Measurements from ENCODE around the gene XRCC3. TPM values are rescaled to one million over a fixed set of nuclear protein-coding genes. Genes with fewer than 3 reads are reported as not detected.
"Not testable (repeated sequence)": the region's sequence is repeated elsewhere in the genome, so short reads cannot be mapped to it uniquely, and the experiment has no call there.

The XRCC3 gene
- total RNA-seq, 1 donor = 4.6 TPM

- H3K9me3 ChIP-seq (ENCODE audit: low read depth, low read length) = no peaks in the 10 kb centered on the region
- no peak overlapping the region for H3K4me3 ChIP-seq (ENCODE audit: low read length)
- H3K4me1 ChIP-seq (ENCODE audit: insufficient read depth, low read length) = no peaks in the 10 kb centered on the region
- no peaks in the 10 kb centered on the region for H3K27me3 ChIP-seq (ENCODE audit: insufficient read depth, low read length)
Measured at GRCh38 chr14:103663506-103663905, 51.7 kb downstream of the XRCC3 start.

- peaks cover 5% of the 10 kb centered on the region for H3K4me1 ChIP-seq (ENCODE audit: insufficient read depth, low read length)
- H3K27me3 ChIP-seq (ENCODE audit: insufficient read depth, low read length) = no peaks in the 10 kb centered on the region
- H3K4me3 ChIP-seq (ENCODE audit: low read length) = no peak overlapping the region
- H3K9me3 ChIP-seq (ENCODE audit: low read depth, low read length) = no peaks in the 10 kb centered on the region
Measured at GRCh38 chr14:103662591-103662990, 52.7 kb downstream of the XRCC3 start.

- H3K9me3 ChIP-seq (ENCODE audit: low read depth, low read length) = no peaks in the 10 kb centered on the region
- H3K4me1 ChIP-seq (ENCODE audit: insufficient read depth, low read length) = peaks cover 10% of the 10 kb centered on the region
- H3K27me3 ChIP-seq (ENCODE audit: insufficient read depth, low read length) = no peaks in the 10 kb centered on the region
- H3K4me3 ChIP-seq (ENCODE audit: low read length) = no peak overlapping the region
Measured at GRCh38 chr14:103662029-103662428, 53.2 kb downstream of the XRCC3 start.

- H3K27me3 ChIP-seq (ENCODE audit: insufficient read depth, low read length) = no peaks in the 10 kb centered on the region
- H3K4me1 ChIP-seq (ENCODE audit: insufficient read depth, low read length) = peaks cover 29% of the 10 kb centered on the region
- no peaks in the 10 kb centered on the region for H3K9me3 ChIP-seq (ENCODE audit: low read depth, low read length)
- H3K4me3 ChIP-seq (ENCODE audit: low read length) = no peak overlapping the region
Measured at GRCh38 chr14:103659631-103660030, 55.6 kb downstream of the XRCC3 start.

GRCh38 chr14:103657471-103657870, 57.8 kb downstream of the XRCC3 start:
- no peak overlapping the region for H3K4me3 ChIP-seq (ENCODE audit: low read length)
- no peaks in the 10 kb centered on the region for H3K27me3 ChIP-seq (ENCODE audit: insufficient read depth, low read length)
- no peaks in the 10 kb centered on the region for H3K9me3 ChIP-seq (ENCODE audit: low read depth, low read length)
- H3K4me1 ChIP-seq (ENCODE audit: insufficient read depth, low read length) = peaks cover 29% of the 10 kb centered on the region

- Histone ChIP-seq H3K9me3 (ENCODE audit: low read depth, low read length) (no peaks in the 10 kb centered on the region), H3K4me3 (ENCODE audit: low read length) (no peak overlapping the region), H3K27me3 (ENCODE audit: insufficient read depth, low read length) (no peaks in the 10 kb centered on the region), H3K4me1 (ENCODE audit: insufficient read depth, low read length) (peaks cover 29% of the 10 kb centered on the region)
Measured at GRCh38 chr14:103656756-103657133, 58.5 kb downstream of the XRCC3 start.

- H3K9me3 ChIP-seq (ENCODE audit: low read depth, low read length) = no peaks in the 10 kb centered on the region
- no peak overlapping the region for H3K4me3 ChIP-seq (ENCODE audit: low read length)
- peaks cover 29% of the 10 kb centered on the region for H3K4me1 ChIP-seq (ENCODE audit: insufficient read depth, low read length)
- H3K27me3 ChIP-seq (ENCODE audit: insufficient read depth, low read length) = no peaks in the 10 kb centered on the region
Measured at GRCh38 chr14:103656031-103656755, 59.1 kb downstream of the XRCC3 start.

GRCh38 chr14:103654619-103655018, 60.6 kb downstream of the XRCC3 start:
- H3K4me3 ChIP-seq (ENCODE audit: low read length) = no peak overlapping the region
- no peaks in the 10 kb centered on the region for H3K9me3 ChIP-seq (ENCODE audit: low read depth, low read length)
- peaks cover 29% of the 10 kb centered on the region for H3K4me1 ChIP-seq (ENCODE audit: insufficient read depth, low read length)
- H3K27me3 ChIP-seq (ENCODE audit: insufficient read depth, low read length) = no peaks in the 10 kb centered on the region

GRCh38 chr14:103653805-103654204, 61.4 kb downstream of the XRCC3 start:
- H3K9me3 ChIP-seq (ENCODE audit: low read depth, low read length) = no peaks in the 10 kb centered on the region
- no peaks in the 10 kb centered on the region for H3K27me3 ChIP-seq (ENCODE audit: insufficient read depth, low read length)
- no peak overlapping the region for H3K4me3 ChIP-seq (ENCODE audit: low read length)
- peaks cover 29% of the 10 kb centered on the region for H3K4me1 ChIP-seq (ENCODE audit: insufficient read depth, low read length)

GRCh38 chr14:103653336-103653735, 61.9 kb downstream of the XRCC3 start:
- H3K4me1 ChIP-seq (ENCODE audit: insufficient read depth, low read length) = peaks cover 29% of the 10 kb centered on the region
- not testable (repeated sequence) for H3K9me3 ChIP-seq (ENCODE audit: low read depth, low read length); H3K4me3 ChIP-seq (ENCODE audit: low read length); H3K27me3 ChIP-seq (ENCODE audit: insufficient read depth, low read length)

GRCh38 chr14:103652806-103653205, 62.4 kb downstream of the XRCC3 start:
- H3K27me3 ChIP-seq (ENCODE audit: insufficient read depth, low read length) = no peaks in the 10 kb centered on the region
- no peaks in the 10 kb centered on the region for H3K9me3 ChIP-seq (ENCODE audit: low read depth, low read length)
- H3K4me3 ChIP-seq (ENCODE audit: low read length) = no peak overlapping the region
- H3K4me1 ChIP-seq (ENCODE audit: insufficient read depth, low read length) = peaks cover 27% of the 10 kb centered on the region

GRCh38 chr14:103651585-103651984, 63.7 kb downstream of the XRCC3 start:
- Histone ChIP-seq H3K27me3 (ENCODE audit: insufficient read depth, low read length) (no peaks in the 10 kb centered on the region), H3K4me1 (ENCODE audit: insufficient read depth, low read length) (peaks cover 14% of the 10 kb centered on the region), H3K9me3 (ENCODE audit: low read depth, low read length) (no peaks in the 10 kb centered on the region), H3K4me3 (ENCODE audit: low read length) (no peak overlapping the region)

GRCh38 chr14:103650213-103650612, 65.0 kb downstream of the XRCC3 start:
- Histone ChIP-seq H3K27me3 (ENCODE audit: insufficient read depth, low read length) (no peaks in the 10 kb centered on the region), H3K4me3 (ENCODE audit: low read length) (no peak overlapping the region), H3K9me3 (ENCODE audit: low read depth, low read length) (no peaks in the 10 kb centered on the region), H3K4me1 (ENCODE audit: insufficient read depth, low read length) (peaks cover under 1% of the 10 kb centered on the region)

GRCh38 chr14:103649001-103649400, 66.2 kb downstream of the XRCC3 start:
- Histone ChIP-seq H3K4me3 (ENCODE audit: low read length) (no peak overlapping the region), H3K27me3 (ENCODE audit: insufficient read depth, low read length) (no peaks in the 10 kb centered on the region), H3K9me3 (ENCODE audit: low read depth, low read length) (no peaks in the 10 kb centered on the region), H3K4me1 (ENCODE audit: insufficient read depth, low read length) (no peaks in the 10 kb centered on the region)
